ENCODE results near the gene RASGRF2.

- no peak for TF ChIP-seq CTCF (IDR thresholded peaks at IDR 0.05)
- no peak for TF ChIP-seq POLR2A (IDR thresholded peaks at IDR 0.05)
- TF ChIP-seq POLR2AphosphoS5 (IDR thresholded peaks at IDR 0.05), result no peak
Observed at GRCh38 chr5:80963521-80963895, 3.3 kb downstream of the RASGRF2 start.
